T1000 (cell line): ENCODE measurements around the gene PRUNE1.
A peak's percentile ranks its signal among the peaks of the same experiment; 100 is the strongest.

Experiments
- DNase-seq: peaks from one replicate; lab custom pipeline; 2025; ENCODE audit warnings: mixed read lengths; lab: John Stamatoyannopoulos, UW

The PRUNE1 gene, protein sequence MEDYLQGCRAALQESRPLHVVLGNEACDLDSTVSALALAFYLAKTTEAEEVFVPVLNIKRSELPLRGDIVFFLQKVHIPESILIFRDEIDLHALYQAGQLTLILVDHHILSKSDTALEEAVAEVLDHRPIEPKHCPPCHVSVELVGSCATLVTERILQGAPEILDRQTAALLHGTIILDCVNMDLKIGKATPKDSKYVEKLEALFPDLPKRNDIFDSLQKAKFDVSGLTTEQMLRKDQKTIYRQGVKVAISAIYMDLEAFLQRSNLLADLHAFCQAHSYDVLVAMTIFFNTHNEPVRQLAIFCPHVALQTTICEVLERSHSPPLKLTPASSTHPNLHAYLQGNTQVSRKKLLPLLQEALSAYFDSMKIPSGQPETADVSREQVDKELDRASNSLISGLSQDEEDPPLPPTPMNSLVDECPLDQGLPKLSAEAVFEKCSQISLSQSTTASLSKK

DNA sequence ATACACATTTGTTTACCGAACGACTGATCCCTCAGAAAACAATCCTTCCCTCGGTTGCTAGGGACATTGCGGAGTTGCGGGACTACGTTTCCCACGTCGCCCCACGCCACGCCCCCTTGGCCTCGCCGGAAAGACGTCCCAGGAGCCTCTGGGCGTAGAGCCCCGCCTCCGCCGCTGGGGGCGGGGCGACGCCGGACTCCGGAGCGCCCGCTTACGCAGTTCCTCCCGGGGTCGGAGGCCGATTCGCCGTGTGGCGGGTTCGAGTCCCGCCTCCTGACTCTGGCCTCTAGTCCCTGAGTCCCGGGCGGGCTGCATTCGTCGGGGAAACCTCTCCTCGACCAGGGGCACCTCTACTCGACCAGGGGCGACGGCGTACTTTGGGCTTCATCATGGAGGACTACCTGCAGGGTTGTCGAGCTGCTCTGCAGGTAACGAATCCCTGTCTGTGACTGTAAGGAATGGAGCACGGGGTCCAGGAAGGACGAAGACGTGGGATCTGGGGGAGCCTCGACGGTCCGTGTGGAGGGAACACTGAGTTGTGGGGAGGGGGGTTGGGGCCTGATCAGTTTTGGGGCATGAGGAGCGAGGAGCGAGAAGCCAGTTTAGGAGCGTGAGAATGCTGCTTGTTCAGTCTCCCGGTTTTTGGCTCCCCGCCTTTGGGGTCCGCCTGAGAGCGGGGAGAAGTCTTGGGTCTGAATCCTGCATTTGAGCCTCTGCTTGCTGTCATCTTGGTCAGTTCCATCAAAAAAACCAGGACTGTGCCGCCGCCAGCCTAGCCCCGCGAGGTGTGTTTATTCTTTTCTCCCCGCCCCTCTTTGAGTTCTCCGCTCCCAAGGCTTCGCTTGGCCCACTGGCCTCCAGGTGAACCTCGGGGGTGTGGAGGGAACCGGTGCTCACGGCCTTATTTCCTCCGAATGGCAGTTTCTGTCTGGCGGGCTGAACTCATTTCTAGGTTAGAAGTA lies at the start of gene PRUNE1:
Gene PRUNE1 (plus strand): TSS at position 206 of the 962 bp plus-strand sequence. CDS start 184 bp downstream, at position 390.
- DNase-seq = peak; percentile 96

DNA sequence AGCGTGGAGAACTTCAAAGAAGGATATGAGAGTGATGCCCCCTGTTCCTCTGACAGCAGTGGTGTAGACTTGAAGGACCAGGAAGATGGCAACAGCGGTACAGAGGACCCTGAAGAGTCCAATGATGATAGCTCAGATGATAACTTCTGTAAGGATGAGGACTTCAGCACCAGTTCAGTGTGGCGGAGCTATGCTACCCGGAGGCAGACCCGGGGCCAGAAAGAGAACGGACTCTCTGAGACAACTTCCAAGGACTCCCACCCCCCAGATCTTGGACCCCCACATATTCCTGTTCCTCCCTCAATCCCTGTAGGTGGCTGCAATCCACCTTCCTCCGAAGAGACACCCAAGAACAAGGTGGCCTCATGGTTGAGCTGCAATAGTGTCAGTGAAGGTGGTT lies 47.6 kb upstream of the PRUNE1 start:
- DNase-seq = no peak

DNA sequence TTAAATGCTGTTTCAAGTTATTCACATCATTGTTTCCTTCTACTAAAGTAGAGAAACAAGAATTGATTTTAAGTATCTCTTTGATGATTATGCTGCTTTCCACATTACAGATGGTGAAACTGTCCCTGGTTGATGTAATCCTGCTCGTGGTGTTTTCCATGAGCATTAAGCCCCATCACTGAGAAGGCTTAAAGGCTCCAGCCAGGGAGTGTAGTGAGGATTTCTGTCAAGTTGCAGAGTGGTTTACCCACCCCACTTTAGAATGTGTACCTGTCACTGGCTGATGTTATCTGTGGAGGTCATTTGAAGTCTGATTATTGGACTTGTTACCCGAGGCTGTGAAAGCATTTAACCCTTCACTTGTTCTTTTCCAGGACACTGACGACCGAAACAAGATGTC lies 46.5 kb upstream of the PRUNE1 start:
- DNase-seq = no peak

DNA sequence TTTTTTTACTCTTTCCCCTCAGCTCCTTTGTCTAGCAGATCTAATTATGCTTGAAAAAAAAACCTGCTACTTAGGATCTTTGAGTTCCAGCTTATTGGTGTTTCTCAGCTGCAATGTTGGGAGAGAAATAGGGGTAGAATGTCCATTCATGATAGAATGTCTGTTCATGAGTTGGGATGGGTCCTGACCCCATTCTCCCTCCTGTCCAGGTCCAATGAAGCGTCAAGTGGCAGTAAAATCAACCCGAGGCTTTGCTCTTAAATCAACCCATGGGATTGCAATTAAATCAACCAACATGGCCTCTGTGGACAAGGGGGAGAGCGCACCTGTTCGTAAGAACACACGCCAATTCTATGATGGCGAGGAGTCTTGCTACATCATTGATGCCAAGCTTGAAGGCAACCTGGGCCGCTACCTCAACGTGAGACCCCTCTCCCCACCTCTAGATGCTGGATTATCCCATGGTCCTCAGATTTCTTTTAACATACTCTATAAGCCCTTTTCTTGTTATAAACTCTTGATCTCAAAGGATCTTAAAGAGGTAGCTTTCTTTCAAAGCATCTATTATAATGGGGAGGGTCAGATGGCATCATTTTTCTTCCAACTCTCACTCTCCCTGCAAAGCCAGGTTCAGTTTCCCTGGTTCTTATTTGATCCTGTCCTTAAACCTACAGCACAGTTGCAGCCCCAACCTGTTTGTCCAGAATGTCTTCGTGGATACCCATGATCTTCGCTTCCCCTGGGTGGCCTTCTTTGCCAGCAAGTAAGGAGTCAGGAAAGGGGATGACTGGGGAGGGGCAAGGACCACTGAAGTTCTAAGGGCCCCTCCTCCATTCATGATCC lies 44.7 kb upstream of the PRUNE1 start:
- DNase-seq = no peak

DNA sequence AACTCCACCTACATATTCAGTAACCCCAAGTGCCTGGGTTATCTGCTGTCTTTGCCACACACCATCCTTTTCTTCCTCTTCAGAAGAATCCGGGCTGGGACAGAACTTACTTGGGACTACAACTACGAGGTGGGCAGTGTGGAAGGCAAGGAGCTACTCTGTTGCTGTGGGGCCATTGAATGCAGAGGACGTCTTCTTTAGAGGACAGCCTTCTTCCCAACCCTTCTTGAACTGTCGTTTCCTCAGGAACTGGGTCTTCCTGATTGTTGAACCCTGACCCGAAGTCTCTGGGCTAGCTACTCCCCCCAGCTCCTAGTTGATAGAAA lies 44.1 kb upstream of the PRUNE1 start:
- no peak for DNase-seq

DNA sequence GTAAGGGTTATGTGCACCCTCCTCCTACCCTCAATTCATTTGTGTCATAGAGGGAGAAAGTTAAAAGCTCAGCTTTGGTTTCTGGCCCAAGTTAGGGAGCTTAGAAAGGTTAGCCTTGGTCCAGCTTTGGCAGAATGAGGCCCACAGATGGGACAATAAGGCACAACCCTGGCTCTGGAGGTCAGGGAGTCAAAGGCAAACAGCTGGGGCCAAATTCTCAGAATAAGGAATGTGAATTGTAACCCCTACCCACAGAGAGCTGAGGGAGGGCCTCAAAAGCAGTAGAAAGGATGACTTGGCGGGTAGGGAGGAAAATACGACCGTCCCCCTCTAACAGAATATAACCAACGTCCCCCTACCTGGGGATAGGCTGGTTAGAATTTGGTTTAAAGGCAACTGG lies 42.6 kb upstream of the PRUNE1 start:
- no peak for DNase-seq

DNA sequence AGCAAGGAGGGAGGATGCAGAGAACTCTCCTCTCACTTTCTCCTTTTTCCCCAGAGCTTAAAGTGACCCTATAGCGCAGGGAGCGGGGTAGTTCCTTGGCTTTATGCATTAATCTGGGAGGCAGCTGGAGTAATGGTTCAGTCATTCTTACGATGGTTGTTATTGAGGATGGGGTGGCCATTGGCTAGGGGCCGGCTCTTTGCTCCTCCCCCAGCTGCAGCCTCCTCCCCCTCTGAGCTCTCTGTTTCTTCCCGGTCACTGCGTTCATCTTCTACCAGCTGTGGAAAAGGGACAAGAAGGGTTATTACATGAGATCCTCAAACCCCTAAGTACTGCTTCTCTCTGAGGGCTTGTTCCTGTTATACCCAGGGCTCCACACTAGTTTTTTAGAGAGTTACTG lies 42.2 kb upstream of the PRUNE1 start:
- DNase-seq = no peak

DNA sequence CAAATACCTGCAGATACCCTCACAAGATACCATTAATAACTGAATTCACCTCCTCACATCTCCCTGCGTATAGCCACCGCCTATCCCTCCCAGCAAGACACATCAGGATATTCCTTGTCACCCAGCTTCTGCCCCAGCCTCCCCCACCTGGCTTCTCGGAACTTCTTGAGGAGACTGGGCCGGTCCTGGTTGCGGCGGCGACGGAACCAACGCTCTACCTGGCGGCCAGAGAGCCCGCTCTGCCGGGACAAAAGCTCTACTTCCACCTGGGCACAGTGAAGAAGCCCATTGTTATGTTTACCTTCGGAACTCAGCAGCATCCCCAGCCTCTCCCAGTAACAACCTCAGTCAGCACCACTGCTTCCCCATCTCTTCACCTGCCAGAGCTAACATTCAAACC lies 40.3 kb upstream of the PRUNE1 start:
- no peak for DNase-seq

DNA sequence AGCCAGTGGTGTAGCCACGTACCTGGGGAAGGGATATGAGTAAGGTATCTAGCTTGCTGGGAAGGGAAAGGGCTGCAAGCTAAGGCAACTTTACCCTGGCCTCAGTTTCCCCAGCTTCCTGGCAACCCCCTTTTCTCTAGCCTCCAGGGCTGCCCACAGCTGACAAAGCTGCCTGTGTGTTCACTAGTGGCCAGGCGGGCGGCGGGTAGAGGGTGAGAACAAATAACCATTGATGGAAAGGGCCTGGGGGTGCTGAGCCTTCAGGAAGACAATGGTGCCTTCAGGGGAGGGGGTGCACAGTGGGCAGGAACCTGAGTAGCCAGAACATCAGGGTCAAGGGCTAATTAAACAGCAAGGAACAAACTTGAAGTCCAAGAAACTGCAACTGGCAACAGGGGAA lies 39.8 kb upstream of the PRUNE1 start:
- DNase-seq = no peak

DNA sequence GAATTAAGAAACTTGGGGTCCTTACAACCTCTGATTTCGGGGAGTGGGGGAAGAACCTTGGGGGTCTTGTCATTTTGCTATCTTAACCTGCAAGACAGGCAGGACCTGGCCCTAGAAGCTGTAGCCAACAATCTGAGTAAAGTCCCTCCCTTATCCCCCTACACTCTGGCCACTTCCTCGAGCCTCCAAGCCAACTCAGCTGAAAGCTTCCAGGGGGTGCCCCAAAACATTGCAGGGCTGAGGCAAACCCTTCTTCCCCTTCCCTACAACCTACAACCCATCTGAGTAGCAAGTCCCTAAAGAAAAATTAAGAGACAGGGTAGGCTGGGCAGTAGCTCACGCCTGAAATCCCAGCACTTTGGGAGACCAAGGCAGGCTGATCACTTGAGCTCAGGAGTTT lies 38.6 kb upstream of the PRUNE1 start:
- DNase-seq = no peak

DNA sequence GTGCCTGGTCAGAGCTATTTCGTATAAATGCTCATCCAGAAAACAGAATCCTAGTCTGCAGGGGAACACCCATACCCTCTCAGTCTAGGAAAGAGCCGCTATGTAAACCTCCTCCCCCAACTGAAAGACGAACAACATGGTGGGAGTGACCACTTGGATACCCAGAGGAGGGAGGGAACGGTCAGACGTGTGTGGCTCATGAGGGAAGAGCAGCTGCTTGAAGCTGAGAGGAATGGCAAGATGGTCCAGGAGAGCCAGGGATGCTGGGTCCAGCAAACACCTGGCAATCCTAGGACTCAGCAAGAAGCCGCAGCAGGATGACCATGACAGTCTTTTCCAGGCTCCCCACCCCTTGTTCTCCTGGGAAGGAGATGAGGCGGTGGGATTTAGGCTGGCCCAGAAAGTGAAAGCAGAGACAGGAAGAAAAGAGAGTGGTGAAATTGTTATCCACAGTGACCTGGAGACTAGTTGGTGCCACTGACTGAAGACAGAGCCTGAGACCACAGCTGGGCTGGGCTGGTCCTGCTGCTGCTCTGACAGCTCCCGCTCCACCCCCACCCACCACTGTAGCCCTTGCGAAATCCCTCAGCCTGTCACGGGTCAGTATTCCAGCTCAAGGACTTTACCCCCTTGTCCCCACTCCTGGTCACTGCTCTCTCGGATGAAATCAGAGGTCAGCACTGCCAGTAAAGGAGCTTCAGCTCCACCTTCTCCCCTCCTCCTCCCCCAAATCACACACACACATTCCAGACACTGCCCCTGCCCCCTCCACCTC lies 37.3 kb upstream of the PRUNE1 start:
- no peak for DNase-seq

DNA sequence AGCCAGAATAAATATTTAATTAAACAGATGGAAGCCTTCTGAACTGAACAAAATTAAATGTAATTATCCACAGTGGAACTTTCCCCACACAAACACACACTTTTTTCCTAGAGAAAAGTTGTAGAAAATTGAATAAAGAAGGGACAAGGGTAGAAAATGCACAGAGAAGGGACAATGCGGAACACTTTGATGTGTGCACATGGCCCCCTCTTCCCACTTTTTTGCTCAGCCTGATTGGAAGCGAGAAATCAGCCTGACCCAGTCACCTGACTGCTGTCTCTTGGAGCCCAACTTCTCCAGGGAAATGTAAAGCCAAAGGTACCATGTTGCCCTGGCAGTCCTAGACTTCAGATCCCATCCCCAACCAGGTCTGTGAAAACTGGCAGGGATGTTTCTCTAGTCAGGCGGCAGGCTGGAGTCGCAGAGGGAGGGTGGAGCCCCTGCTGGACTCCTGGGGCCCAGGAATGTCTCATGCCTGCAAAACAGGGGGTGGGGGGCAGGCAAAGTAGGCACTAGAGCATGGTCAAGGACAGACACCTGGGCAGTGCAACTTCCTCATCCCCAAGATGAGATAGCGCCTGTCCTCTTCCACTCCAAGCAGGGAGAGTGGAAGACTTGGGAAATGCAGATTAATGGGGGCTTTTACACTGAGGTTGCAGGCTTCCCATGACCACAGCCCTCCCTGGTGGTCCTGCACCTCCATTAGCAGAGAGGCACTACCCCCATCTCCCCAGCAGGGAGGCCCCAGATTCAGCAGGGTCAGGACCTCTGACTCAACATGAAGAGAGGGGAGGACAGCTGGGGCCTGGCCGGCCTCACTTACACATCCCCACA lies 36.4 kb upstream of the PRUNE1 start:
- no peak for DNase-seq

DNA sequence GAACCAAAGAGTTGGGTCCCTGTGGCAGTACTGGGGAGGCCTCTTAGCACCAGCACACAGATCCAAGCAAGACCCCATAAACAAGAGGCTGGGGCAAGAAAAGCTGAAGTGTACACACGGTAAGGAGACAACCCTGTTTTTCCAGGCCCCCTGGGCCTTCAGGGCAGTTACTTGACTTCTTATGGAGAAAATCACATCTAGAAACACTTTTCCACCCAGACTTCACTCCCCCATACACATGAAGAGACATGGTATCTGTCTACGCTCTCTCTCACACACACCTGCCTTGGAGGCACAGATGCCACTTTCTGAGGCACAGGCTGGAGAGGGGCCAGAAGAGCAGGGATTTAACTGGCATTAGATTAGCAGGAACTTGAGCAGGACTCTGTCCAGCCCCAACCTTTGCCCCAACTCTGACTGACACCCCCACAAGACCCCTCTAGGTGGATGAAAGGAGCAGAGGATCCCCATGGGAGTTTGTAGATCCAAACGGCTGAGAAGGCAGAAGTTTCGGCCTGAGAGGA lies 35.8 kb upstream of the PRUNE1 start:
- no peak for DNase-seq

DNA sequence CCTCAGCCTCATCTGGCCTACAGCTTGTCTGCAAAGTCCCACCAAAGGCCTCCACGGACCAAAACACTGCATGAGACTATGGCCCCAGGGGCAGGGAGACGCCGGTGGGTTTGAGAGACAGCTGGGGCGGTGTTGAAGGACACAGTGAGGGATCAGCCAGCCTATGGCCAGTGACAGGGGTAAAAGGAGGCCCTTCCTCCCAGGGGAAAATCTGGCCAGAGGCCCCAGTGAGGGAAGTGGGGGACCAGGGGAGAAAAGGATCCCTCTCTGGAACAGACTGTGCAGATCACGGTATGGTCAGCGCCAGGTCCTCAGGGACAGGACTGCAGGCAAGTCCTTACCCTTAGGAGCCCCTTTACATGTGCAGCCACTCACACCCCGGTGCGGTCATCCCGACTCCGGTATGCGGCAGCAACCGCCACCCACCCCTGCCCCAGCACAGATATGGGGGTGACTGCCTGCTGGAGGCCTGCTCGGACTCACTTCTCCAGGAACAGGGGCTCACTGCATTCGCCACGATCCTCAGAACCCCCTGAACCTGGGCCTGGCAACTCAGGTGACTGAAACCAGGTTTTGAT lies 34.9 kb upstream of the PRUNE1 start:
- no peak for DNase-seq

DNA sequence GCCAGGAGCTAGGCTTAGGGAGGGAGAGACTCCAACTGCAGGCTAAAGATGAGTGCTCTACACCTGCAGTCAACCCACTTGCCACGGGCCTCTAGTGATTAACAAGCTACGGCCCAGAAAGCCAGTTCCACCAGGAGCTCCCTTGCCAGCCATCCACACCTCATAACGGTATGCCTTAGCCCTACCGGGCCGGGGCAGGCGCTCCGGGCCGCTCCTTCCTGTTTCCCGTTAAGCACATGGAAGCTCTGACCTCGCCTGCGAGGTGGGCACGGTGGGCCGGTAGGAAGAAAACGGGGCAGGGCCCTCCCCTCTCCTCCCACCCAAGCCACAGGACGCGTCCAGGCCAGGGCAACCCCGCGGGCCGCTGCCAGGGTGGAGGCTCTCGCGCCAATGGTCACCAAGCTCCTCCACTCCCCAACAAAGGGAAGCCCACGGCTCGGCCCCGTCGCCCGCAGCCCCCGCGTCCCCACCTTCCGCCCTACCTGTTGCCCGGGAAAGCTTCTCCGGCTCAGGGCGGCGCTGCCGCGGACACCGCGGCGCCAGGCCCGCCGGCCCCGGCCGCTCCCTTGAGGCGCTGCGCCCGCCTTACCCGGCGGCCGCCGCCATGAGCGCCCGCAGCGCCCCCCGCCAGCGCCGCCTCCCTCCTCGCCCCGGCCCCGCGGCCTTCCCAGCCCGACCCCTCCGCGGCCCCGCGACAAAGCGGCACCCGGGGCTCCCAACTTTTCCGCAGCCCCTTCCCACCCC lies 34.2 kb upstream of the PRUNE1 start:
- DNase-seq = no peak

DNA sequence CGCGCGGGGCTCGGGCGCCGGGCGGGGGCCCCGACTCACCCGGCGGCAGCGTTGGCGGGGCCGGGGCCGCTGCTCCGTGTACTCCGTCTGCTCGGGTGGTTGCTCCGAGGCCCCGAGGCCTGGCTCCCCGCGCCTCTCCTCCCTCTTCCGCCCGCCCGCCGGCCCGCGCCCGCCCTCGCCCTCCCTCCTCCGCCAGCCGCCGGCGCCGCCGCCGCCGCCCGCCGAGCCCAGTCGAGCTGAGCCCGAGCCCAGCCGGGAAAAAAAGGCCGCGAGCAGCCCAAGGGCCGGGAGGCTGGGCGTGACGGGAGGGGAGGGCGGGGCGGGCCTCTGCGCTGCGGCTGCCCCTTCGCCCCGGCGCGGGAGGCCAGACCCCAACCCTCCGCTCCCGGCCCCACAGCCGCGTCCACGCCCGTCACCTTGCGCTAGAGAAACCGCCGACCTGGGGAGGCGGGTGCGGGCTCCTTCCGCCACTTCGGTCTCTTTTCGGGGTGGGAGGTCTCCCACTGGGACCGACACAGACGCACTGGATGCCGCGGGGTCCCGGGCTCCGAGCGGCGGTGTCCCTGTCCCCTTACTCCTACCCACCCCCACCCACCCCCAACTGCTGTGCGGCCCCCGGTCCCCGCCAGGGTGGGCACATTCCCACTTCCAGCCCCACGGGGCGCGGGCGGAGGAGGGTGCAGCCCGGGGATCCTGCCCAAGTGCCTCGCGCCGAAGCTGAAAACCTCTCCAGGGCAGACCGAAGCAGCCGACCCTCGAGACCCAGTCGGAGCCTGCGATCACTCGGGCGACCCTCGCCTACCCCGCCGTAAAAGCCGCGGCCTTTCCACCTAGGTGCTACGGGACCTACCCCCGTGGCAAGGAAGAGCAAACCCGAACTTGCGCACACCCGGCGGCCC lies 33.4 kb upstream of the PRUNE1 start, which contains the start of gene CERS2:
Gene CERS2 (minus strand): TSS at position 256 of the 899 bp plus-strand sequence. CDS start 5,745 bp downstream, outside the sequence.
- DNase-seq = peak; percentile 70

DNA sequence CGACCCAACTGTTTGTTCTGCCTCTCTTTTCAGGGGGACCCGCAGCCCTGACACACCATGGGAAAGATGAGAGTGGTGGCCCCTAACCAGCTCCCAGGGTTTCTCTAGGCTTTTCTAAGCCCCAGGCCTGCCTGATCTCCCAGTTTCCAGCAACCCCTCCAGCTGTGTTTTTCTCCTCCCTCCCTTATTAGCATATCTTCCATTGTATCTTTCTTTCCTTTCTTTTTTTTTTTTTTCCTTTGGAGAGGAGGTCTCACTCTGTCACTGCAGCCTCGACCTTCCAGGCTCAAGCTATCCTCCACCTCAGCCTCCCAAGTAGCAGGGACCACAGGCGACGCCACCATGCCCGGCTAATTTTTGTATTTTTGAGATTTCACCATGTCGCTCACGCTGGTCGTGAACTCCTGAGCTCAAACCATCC lies 31.8 kb upstream of the PRUNE1 start:
- no peak for DNase-seq
